Neural crest cell (in vitro differentiated cells): ENCODE data around the gene APOBR. TPM values are rescaled to one million over a fixed set of nuclear protein-coding genes. Genes with fewer than 3 reads are reported as not detected.
"Not testable (repeated sequence)": the region's sequence is repeated elsewhere in the genome, so short reads cannot be mapped to it uniquely, and the experiment has no call there.

ENCODE experiments used
- DNase-seq: peaks from one replicate; pipeline ENCODE4 v3.0.0; 2021; ENCODE audit warnings: low read depth, mixed read lengths, low spot score
- H3K27ac Mint-ChIP-seq: one replicate; pipeline ENCODE4 v1.8.0; 2021; ENCODE audit warnings: mild to moderate bottlenecking, mixed read lengths; ENCODE audit not compliant: unreplicated experiment
- H3K27me3 Mint-ChIP-seq: 2 replicates; pipeline ENCODE4 v1.8.0; 2021; ENCODE audit warnings: low read depth, mild to moderate bottlenecking, mixed read lengths
- H3K36me3 Mint-ChIP-seq: 2 replicates; pipeline ENCODE4 v1.8.0; 2021; ENCODE audit warnings: low read depth, mild to moderate bottlenecking, mixed read lengths
- H3K4me1 Mint-ChIP-seq: 2 replicates; pipeline ENCODE4 v1.8.0; 2021; ENCODE audit warnings: mixed read lengths
- H3K4me3 Mint-ChIP-seq: one replicate; pipeline ENCODE4 v1.8.0; 2021; ENCODE audit warnings: mild to moderate bottlenecking, mixed read lengths
- H3K9me3 Mint-ChIP-seq: 2 replicates; pipeline ENCODE4 v1.8.0; 2021; ENCODE audit warnings: mixed read lengths
- total RNA-seq: library from RNA; stranded (reverse); gene quantifications from 2 replicates; pipeline ENCODE4 v1.2.1, GENCODE V29; 2021
- TF ChIP-seq, protein P1 (sequence below): fragments of 200-600 bp; sonication (generic); conservative IDR thresholded peaks from 2 replicates; pipeline ENCODE4 v1.5.0; 2021; ENCODE audit warnings: antibody characterized with exemption, mild to moderate bottlenecking

Gene APOBR
- total RNA-seq, 1 donor from 2014 or later, result 0.14 TPM

DNA sequence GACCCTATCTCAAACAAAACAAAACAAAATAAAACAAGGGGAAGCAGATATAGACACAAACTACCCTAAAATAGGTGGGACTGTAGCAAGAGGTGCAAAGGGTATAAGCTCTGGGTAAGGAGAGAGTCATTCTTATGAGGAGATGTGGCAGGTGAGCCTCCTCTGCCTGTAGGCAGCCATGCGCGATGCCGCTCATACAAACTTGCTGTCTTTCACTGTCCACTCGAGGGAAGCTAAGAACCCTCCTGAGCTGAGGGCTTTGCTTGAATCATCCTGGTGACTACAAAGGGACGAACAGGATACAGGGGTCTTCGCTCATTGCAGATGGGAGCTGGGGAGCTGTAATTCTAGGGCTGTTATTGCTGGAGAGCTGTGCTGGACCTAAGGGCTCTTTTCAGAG lies 27.0 kb downstream of the APOBR start:
- Mint-ChIP-seq H3K36me3 (no peaks in the 10 kb centered on the region), H3K9me3 (no peaks in the 10 kb centered on the region), H3K4me1 (no peaks in the 10 kb centered on the region), H3K4me3 (no peak overlapping the region), H3K27ac (no peak overlapping the region), H3K27me3 (no peaks in the 10 kb centered on the region)
- TF ChIP-seq, protein P1, sequence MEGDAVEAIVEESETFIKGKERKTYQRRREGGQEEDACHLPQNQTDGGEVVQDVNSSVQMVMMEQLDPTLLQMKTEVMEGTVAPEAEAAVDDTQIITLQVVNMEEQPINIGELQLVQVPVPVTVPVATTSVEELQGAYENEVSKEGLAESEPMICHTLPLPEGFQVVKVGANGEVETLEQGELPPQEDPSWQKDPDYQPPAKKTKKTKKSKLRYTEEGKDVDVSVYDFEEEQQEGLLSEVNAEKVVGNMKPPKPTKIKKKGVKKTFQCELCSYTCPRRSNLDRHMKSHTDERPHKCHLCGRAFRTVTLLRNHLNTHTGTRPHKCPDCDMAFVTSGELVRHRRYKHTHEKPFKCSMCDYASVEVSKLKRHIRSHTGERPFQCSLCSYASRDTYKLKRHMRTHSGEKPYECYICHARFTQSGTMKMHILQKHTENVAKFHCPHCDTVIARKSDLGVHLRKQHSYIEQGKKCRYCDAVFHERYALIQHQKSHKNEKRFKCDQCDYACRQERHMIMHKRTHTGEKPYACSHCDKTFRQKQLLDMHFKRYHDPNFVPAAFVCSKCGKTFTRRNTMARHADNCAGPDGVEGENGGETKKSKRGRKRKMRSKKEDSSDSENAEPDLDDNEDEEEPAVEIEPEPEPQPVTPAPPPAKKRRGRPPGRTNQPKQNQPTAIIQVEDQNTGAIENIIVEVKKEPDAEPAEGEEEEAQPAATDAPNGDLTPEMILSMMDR, result no peak
- no peak for DNase-seq

DNA sequence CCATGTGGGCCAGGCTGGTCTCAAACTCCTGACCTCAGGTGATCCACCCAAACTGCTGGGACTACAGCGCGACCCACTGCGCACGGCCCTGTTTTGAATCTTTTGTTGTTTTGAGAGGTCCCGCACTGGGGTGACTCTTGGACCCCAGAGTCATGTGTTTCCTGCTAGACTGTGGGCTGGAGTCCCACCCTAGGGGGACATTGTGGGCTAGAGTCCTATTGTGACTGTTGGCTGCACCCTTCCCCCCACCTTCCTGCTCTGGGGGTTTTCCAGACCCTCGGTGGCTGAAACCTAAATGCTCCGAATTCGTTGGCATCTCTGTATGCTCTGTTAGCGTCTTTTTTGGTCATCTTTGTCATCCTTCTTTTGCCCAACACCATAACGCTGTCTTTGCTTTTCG lies 28.3 kb downstream of the APOBR start:
- Mint-ChIP-seq H3K27me3 (no peaks in the 10 kb centered on the region), H3K27ac (no peak overlapping the region), H3K4me1 (no peaks in the 10 kb centered on the region), H3K36me3 (no peaks in the 10 kb centered on the region), H3K4me3 (no peak overlapping the region), H3K9me3 (no peaks in the 10 kb centered on the region)
- DNase-seq, result no peak
- TF ChIP-seq, protein P1, result no peak

DNA sequence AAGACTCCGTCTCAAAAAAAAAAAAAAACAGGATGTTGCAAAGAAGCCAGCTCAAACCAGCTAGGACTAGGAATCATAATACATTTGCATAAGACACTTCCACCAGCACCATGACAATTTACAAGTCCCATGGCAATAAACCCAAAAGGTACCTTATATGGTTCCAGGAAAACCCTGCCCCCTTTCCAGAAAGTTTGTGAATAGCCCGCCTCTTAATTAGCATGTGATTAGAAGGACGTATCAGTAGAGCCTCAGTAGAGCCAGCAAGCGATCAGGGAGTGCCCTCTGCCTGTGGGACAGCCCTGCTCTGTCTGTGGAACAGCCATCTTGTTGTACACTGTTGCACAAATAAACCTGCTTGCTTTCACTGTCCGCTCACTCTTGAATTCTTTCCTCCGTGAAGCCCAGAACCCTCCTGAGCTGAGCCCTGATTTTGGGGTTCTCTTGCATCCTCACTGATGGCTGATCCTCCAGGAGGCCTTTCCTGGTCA lies 30.3 kb downstream of the APOBR start:
- TF ChIP-seq, protein P1, result no peak
- DNase-seq, result no peak
- Mint-ChIP-seq H3K9me3 (no peaks in the 10 kb centered on the region), H3K27ac (no peak overlapping the region), H3K27me3 (no peaks in the 10 kb centered on the region), H3K36me3 (no peaks in the 10 kb centered on the region), H3K4me3 (no peak overlapping the region), H3K4me1 (no peaks in the 10 kb centered on the region)

DNA sequence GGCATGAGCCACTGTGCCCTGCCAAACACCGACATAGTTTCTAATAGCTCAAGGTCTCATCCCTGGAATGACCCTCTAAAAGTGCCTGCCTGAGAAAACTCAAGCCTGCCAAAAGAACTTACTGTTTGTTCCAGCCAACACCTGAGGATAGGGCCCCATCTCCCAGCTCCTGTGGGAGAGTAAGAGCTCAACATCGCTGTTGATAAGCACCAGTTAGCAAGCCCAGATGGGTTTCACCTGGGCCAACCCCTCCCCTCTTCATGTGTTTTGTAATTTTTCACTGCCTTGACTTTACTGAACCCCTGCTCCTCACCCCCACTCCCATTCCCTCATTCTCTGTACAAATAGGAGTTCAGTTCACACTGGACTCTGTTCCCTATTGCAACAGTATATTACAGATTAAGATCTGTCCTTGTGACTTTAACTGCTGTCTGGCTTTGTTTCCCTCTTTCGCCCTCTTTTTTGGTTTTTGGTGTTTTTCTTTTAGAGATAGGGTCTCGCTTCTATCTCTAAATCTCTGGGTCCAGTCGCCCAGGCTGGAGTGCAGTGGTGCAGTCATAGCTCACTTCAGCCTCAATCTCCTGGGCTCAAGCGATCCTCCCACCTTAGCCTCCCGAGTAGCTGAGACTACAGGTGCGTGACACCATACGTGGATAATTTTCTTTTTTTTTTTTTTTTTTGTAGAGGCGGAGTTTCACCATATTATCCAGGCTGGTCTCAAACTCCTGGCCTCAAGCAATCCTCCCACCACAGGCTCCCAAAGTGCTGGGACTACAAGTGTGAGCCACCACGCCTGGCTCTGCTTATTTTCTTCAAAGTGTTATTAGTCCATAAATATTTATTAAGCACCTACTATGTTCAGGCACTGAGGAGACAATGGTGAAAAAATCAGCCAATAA lies 32.0 kb downstream of the APOBR start:
- H3K27ac Mint-ChIP-seq, result no peak overlapping the region
- H3K27me3 Mint-ChIP-seq, result no peaks in the 10 kb centered on the region
- H3K4me1 Mint-ChIP-seq, result no peaks in the 10 kb centered on the region
- H3K4me3 Mint-ChIP-seq, result no peak overlapping the region
- TF ChIP-seq, protein P1, result no peak
- DNase-seq, result no peak
- H3K9me3 Mint-ChIP-seq, result no peaks in the 10 kb centered on the region
- no peaks in the 10 kb centered on the region for H3K36me3 Mint-ChIP-seq

DNA sequence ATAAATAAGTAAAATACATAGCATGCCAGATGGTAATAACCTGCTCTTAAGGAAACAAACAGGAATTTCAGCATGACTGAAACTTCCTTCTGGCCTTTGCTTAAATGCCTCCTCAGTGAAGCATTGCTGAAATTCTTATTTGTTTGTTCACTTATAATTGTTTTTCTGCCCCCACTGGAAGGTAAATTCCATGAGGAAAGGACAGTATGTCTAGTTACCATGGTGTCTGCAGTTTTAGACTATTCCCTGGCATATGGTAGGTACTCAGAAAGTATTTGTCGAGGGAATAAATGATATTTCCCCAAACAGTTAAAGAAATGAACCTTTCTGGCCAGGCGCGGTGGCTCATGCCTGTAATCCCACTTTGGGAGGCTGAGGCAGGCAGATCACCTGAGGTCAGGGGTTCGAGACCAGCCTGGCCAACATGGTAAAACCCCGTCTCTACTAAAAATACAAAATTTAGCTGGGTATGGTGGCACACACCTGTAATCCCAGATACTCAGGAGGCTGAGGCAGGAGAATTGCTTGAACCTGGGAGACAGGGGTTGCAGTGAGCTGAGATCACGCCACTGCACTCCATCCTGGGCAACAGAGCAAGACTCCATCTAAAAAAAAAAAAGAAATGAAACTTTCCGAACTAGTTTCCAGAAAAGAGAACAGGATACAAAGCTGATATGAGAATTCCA lies 32.8 kb downstream of the APOBR start:
- not testable (repeated sequence) for H3K4me1 Mint-ChIP-seq, H3K9me3 Mint-ChIP-seq, H3K36me3 Mint-ChIP-seq, H3K27ac Mint-ChIP-seq, H3K27me3 Mint-ChIP-seq, DNase-seq, H3K4me3 Mint-ChIP-seq

DNA sequence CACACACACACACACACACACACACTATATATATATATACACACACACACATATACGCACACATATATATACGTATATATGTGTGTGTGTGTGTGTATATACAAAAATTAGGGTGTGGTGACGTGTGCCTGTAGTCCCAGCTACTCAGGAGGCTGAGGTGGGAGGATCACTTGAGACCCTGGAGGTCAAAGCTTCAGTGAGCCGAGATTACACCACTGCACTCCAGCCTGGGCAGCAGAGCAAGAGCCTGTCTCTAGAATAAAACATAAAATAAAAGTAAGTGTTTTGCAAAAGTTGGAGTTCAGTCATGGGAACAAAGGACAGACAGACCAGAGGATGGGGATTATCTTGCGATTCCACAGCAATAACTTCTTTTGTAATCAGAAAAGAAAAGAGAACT lies 33.5 kb downstream of the APOBR start:
- Mint-ChIP-seq H3K9me3 (no peaks in the 10 kb centered on the region), H3K4me1 (no peaks in the 10 kb centered on the region), H3K27me3 (no peaks in the 10 kb centered on the region), H3K27ac (no peak overlapping the region), H3K36me3 (no peaks in the 10 kb centered on the region), H3K4me3 (no peak overlapping the region)
- TF ChIP-seq, protein P1, result no peak
- DNase-seq, result no peak
